Measurements from ENCODE around the gene TMEM26.

Gene TMEM26

GRCh38 chr10:61406736-61407135 lies 46.4 kb downstream of the TMEM26 start:
- Histone ChIP-seq H3K27ac (ENCODE audit: poor library complexity, severe bottlenecking) (no peak overlapping the region), H3K4me1 (ENCODE audit: insufficient read depth, poor library complexity, severe bottlenecking) (no peaks in the 10 kb centered on the region), H3K9me3 (ENCODE audit: severe bottlenecking) (no peaks in the 10 kb centered on the region), H3K27me3 (ENCODE audit: insufficient read depth, poor library complexity, severe bottlenecking) (no peaks in the 10 kb centered on the region), H3K4me3 (ENCODE audit: severe bottlenecking) (no peak overlapping the region), H3K36me3 (ENCODE audit: low read depth) (no peaks in the 10 kb centered on the region)
- DNase-seq (ENCODE audit: low spot score), result no peak
- no peak for ATAC-seq (ENCODE audit: low read depth)
- TF ChIP-seq, protein P1, sequence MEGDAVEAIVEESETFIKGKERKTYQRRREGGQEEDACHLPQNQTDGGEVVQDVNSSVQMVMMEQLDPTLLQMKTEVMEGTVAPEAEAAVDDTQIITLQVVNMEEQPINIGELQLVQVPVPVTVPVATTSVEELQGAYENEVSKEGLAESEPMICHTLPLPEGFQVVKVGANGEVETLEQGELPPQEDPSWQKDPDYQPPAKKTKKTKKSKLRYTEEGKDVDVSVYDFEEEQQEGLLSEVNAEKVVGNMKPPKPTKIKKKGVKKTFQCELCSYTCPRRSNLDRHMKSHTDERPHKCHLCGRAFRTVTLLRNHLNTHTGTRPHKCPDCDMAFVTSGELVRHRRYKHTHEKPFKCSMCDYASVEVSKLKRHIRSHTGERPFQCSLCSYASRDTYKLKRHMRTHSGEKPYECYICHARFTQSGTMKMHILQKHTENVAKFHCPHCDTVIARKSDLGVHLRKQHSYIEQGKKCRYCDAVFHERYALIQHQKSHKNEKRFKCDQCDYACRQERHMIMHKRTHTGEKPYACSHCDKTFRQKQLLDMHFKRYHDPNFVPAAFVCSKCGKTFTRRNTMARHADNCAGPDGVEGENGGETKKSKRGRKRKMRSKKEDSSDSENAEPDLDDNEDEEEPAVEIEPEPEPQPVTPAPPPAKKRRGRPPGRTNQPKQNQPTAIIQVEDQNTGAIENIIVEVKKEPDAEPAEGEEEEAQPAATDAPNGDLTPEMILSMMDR (IDR thresholded peaks at IDR 0.05; ENCODE audit: poor library complexity, severe bottlenecking), result no peak

DNA sequence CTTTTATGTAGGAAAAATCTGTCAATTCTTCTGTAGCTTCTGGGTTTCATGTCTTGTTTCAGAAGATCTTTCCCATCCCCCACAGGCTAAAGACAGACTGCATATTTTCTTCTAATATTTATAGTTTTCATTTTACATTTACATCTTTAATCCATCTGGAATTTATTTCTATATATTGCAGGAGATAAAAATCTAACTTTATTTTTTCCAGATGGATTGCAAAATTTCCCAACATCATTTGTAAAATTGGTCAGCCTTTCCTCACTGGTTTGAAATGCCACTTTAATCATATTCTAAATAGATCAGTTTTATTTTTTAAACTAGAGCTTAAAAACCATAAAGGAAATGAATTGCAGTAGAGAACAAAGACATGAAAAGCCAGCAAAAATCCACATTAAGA lies 46.9 kb downstream of the TMEM26 start:
- TF ChIP-seq, protein P1 (IDR thresholded peaks at IDR 0.05; ENCODE audit: poor library complexity, severe bottlenecking), result no peak

GRCh38 chr10:61404751-61405150 lies 48.4 kb downstream of the TMEM26 start:
- TF ChIP-seq, protein P1 (IDR thresholded peaks at IDR 0.05; ENCODE audit: poor library complexity, severe bottlenecking), result no peak
- ATAC-seq (ENCODE audit: low read depth) (no peak), DNase-seq (ENCODE audit: low spot score) (no peak)
- Histone ChIP-seq H3K36me3 (ENCODE audit: low read depth) (no peaks in the 10 kb centered on the region), H3K4me1 (ENCODE audit: insufficient read depth, poor library complexity, severe bottlenecking) (no peaks in the 10 kb centered on the region), H3K27ac (ENCODE audit: poor library complexity, severe bottlenecking) (no peak overlapping the region), H3K4me3 (ENCODE audit: severe bottlenecking) (no peak overlapping the region), H3K27me3 (ENCODE audit: insufficient read depth, poor library complexity, severe bottlenecking) (no peaks in the 10 kb centered on the region), H3K9me3 (ENCODE audit: severe bottlenecking) (no peaks in the 10 kb centered on the region)

More for the DNA sequence above, 46.9 kb downstream of the TMEM26 start:
- no peak for DNase-seq (ENCODE audit: low spot score)
- H3K4me1 ChIP-seq (ENCODE audit: insufficient read depth, poor library complexity, severe bottlenecking), result no peaks in the 10 kb centered on the region
- no peak overlapping the region for H3K4me3 ChIP-seq (ENCODE audit: severe bottlenecking)
- no peaks in the 10 kb centered on the region for H3K36me3 ChIP-seq (ENCODE audit: low read depth)
- no peaks in the 10 kb centered on the region for H3K9me3 ChIP-seq (ENCODE audit: severe bottlenecking)
- ATAC-seq (ENCODE audit: low read depth), result no peak
- H3K27me3 ChIP-seq (ENCODE audit: insufficient read depth, poor library complexity, severe bottlenecking), result no peaks in the 10 kb centered on the region
- H3K27ac ChIP-seq (ENCODE audit: poor library complexity, severe bottlenecking), result no peak overlapping the region

- no peaks in the 10 kb centered on the region for H3K4me1 ChIP-seq (ENCODE audit: insufficient read depth, poor library complexity, severe bottlenecking)
- ATAC-seq (ENCODE audit: low read depth) (no peak), DNase-seq (ENCODE audit: low spot score) (no peak)
- no peaks in the 10 kb centered on the region for H3K9me3 ChIP-seq (ENCODE audit: severe bottlenecking)
- no peaks in the 10 kb centered on the region for H3K27me3 ChIP-seq (ENCODE audit: insufficient read depth, poor library complexity, severe bottlenecking)
- TF ChIP-seq, protein P1 (IDR thresholded peaks at IDR 0.05; ENCODE audit: poor library complexity, severe bottlenecking), result no peak
- no peak overlapping the region for H3K27ac ChIP-seq (ENCODE audit: poor library complexity, severe bottlenecking)
- no peaks in the 10 kb centered on the region for H3K36me3 ChIP-seq (ENCODE audit: low read depth)
- H3K4me3 ChIP-seq (ENCODE audit: severe bottlenecking), result no peak overlapping the region
Observed at GRCh38 chr10:61400524-61400923, 52.7 kb downstream of the TMEM26 start.

- Histone ChIP-seq H3K4me1 (ENCODE audit: insufficient read depth, poor library complexity, severe bottlenecking) (no peaks in the 10 kb centered on the region), H3K27me3 (ENCODE audit: insufficient read depth, poor library complexity, severe bottlenecking) (no peaks in the 10 kb centered on the region), H3K36me3 (ENCODE audit: low read depth) (no peaks in the 10 kb centered on the region), H3K27ac (ENCODE audit: poor library complexity, severe bottlenecking) (no peak overlapping the region), H3K4me3 (ENCODE audit: severe bottlenecking) (no peak overlapping the region), H3K9me3 (ENCODE audit: severe bottlenecking) (no peaks in the 10 kb centered on the region)
- ATAC-seq (ENCODE audit: low read depth) (no peak), DNase-seq (ENCODE audit: low spot score) (no peak)
- TF ChIP-seq, protein P1 (IDR thresholded peaks at IDR 0.05; ENCODE audit: poor library complexity, severe bottlenecking), result no peak
Observed at GRCh38 chr10:61399406-61399805, 53.8 kb downstream of the TMEM26 start.
